Measurements from ENCODE around the gene TTC29.
"Not testable (repeated sequence)": the region's sequence is repeated elsewhere in the genome, so short reads cannot be mapped to it uniquely, and the experiment has no call there.

TTC29 gene

DNA sequence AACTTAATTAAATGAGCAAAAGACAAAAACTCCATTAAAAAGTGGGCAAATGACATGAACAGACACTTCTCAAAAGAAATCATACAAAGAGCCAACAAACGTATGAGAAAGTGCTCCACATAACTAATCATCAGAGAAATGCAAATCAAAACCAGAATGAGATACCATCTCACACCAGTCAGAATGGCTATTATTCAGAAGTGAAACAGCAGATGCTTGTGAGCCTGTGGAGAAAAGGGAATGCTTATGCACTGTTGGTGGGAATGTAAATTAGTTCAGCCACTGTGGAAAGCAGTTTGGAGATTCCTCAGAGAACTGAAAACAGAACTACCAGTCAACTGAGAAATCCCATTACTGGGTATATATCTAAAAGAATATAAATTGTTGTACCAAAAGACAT, 222.1 kb downstream of the TTC29 start:
- in situ Hi-C loops (cut with MboI; ENCODE audit: low sequenced_read_pairs): not testable (repeated sequence)

DNA sequence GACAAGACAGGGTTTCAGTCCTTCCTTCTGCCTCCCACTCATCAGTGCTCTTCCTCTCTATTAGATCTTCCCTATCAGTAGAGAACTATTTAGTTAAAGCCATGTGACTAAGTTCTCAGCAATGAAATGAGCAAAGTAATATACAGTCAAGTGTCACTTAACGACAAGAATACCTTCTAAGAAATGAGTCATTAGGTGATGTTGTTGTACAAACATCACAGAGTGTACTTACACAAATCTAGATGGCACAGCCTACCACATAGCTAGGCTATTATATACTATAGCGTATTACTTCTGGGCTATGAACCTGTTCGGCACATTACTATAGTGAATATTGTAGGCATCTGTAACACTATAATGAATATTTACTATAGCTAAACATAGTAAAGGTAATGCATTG, 235.7 kb downstream of the TTC29 start:
- in situ Hi-C loops (cut with MboI; ENCODE audit: low sequenced_read_pairs): no loop called here

DNA sequence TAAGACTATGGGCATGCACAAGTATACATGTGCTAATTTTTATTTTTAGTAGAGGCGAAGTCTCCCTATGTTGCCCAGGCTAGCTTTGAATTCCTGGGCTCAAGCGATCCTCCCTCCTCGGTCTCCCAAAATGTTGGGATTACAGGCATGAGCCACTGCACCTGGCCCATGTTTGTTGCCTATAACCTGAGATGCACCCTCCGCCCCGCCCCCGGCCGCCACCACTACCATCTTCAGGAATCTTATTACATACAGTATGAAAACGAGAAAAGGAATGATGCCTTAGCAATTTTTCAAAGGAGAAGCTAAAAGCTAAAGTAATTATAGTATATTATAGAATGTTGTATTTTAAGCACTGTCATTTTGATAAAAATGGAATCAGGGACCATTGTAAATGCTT, 245.8 kb downstream of the TTC29 start:
- in situ Hi-C loops (cut with MboI; ENCODE audit: low sequenced_read_pairs): no loop called here

DNA sequence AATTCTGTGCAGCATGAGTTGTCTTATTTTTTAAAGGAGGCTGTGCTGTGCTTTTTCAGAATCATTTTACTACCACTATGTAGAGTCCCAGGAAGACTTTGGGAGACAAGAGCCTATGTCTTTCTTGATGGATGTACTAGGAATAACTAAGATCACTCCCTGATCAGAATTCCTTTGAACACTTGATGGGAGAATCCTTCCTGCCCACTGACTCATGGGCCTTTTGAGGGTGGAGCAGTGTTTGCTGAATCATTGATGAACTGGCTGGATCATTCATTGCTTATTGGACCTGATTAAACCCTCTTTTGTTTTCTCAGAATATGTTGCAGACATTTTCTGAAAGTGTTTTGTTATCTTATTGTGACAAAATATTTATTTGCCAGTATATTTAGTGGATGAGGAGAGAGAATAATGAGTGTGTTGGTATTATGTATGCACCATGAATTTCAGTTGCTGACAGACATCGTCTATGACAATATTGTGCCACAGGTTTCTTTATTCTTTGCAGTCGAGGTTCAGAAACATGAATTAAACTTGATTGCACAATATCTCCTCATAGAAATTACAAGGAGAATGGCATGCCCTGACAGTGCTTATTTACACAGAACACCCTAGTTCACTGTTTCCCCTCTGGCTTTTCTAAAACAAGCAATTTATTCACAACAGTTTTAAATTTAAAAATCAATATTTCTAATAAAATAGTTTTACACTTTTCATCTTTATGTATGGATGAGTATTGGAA, 270.7 kb downstream of the TTC29 start:
- in situ Hi-C loops (cut with MboI; ENCODE audit: low sequenced_read_pairs): no loop called here

DNA sequence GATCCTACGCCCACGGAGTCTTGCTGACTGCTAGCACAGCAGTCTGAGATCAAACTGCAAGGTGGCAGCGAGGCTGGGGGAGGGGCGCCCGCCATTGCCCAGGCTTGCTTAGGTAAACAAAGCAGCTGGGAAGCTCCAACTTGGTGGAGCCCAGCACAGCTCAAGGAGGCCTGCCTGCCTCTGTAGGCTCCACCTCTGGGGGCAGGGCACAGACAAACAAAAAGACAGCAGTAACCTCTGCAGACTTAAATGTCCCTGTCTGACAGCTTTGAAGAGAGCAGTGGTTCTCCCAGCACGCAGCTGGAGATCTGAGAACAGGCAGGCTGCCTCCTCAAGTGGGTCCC, 281.7 kb downstream of the TTC29 start:
- in situ Hi-C loops (cut with MboI; ENCODE audit: low sequenced_read_pairs): not testable (repeated sequence)

DNA sequence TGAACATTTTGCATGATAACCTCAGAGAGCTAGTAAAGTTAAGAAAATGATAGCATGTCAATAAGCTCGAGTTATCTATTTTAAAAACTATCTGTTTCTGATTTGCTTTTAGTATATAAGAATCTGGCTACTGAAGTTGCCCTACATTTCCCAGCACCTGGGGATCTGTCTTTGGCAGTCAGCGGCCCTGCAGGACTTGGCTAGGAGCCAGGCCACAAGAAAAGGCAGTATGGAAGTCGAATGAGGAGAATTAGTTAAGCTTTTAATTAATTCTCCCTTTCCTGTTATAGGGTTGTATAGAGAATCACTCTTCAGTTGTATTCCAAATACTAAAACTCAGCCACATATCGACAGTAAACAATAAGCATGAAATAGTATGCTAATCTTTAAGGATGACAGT, 284.3 kb downstream of the TTC29 start:
- in situ Hi-C loops (cut with MboI; ENCODE audit: low sequenced_read_pairs): no loop called here

Data from hTERT RPE-1 (cell line).